ENCODE measurements around the gene C1QTNF5. TPM values are rescaled to one million over a fixed set of nuclear protein-coding genes. Genes with fewer than 3 reads are reported as not detected.

C1QTNF5 gene
- total and polyA plus RNA-seq, 9 donors, result 20.3 to 41.9 (median 35.1) TPM

- WGBS (ENCODE audit: insufficient coverage), result 95% methylated on average over 11 of the region's 11 CpGs
- Histone ChIP-seq H3K4me3 (ENCODE audit: low read length) (no peak overlapping the region), H3K9me3 (replicated peaks; ENCODE audit: control insufficient read depth, low read depth, low read length) (no peaks in the 10 kb centered on the region), H3K27me3 (ENCODE audit: control insufficient read depth, insufficient read depth, low read length) (no peaks in the 10 kb centered on the region), H3K27ac (ENCODE audit: low read length) (no peak overlapping the region), H3K4me1 (ENCODE audit: control insufficient read depth, insufficient read depth, low read length) (peaks cover 13% of the 10 kb centered on the region), H3K36me3 (ENCODE audit: control insufficient read depth, insufficient read depth, low read length) (peaks cover 86% of the 10 kb centered on the region)
- DNase-seq, result no peak
Observed at GRCh38 chr11:119309411-119309810, 31.3 kb downstream of the C1QTNF5 start.

- Histone ChIP-seq H3K36me3 (ENCODE audit: control insufficient read depth, insufficient read depth, low read length) (peaks cover 82% of the 10 kb centered on the region), H3K27me3 (ENCODE audit: control insufficient read depth, insufficient read depth, low read length) (no peaks in the 10 kb centered on the region), H3K4me1 (ENCODE audit: control insufficient read depth, insufficient read depth, low read length) (peaks cover 15% of the 10 kb centered on the region), H3K9me3 (replicated peaks; ENCODE audit: control insufficient read depth, low read depth, low read length) (no peaks in the 10 kb centered on the region), H3K4me3 (ENCODE audit: low read length) (no peak overlapping the region), H3K27ac (ENCODE audit: low read length) (no peak overlapping the region)
- WGBS (ENCODE audit: insufficient coverage), result 71% methylated on average over 4 of the region's 5 CpGs
- peak; percentile 6 for DNase-seq
Observed at GRCh38 chr11:119307974-119308373, 32.7 kb downstream of the C1QTNF5 start.

- Histone ChIP-seq H3K4me3 (ENCODE audit: low read length) (no peak overlapping the region), H3K4me1 (ENCODE audit: control insufficient read depth, insufficient read depth, low read length) (peaks cover 13% of the 10 kb centered on the region), H3K27ac (ENCODE audit: low read length) (no peak overlapping the region), H3K9me3 (replicated peaks; ENCODE audit: control insufficient read depth, low read depth, low read length) (no peaks in the 10 kb centered on the region), H3K36me3 (ENCODE audit: control insufficient read depth, insufficient read depth, low read length) (peaks cover 79% of the 10 kb centered on the region), H3K27me3 (ENCODE audit: control insufficient read depth, insufficient read depth, low read length) (no peaks in the 10 kb centered on the region)
- WGBS (ENCODE audit: insufficient coverage), result no CpG with 5 or more reads among the region's 1 CpG
- DNase-seq, result no peak
Observed at GRCh38 chr11:119307219-119307618, 33.5 kb downstream of the C1QTNF5 start.

- Histone ChIP-seq H3K27me3 (ENCODE audit: control insufficient read depth, insufficient read depth, low read length) (no peaks in the 10 kb centered on the region), H3K9me3 (replicated peaks; ENCODE audit: control insufficient read depth, low read depth, low read length) (no peaks in the 10 kb centered on the region), H3K4me1 (ENCODE audit: control insufficient read depth, insufficient read depth, low read length) (peaks cover 18% of the 10 kb centered on the region), H3K36me3 (ENCODE audit: control insufficient read depth, insufficient read depth, low read length) (peaks cover 77% of the 10 kb centered on the region), H3K27ac (ENCODE audit: low read length) (peak overlapping the region; percentile 51), H3K4me3 (ENCODE audit: low read length) (no peak overlapping the region)
- peak; percentile 32 for DNase-seq
- WGBS (ENCODE audit: insufficient coverage), result 75% methylated on average over 2 of the region's 5 CpGs
Observed at GRCh38 chr11:119306373-119306890, 34.3 kb downstream of the C1QTNF5 start.

GRCh38 chr11:119305556-119306372 lies 34.9 kb downstream of the C1QTNF5 start:
- no peaks in the 10 kb centered on the region for H3K9me3 ChIP-seq (replicated peaks; ENCODE audit: control insufficient read depth, low read depth, low read length)
- peaks cover 74% of the 10 kb centered on the region for H3K36me3 ChIP-seq (ENCODE audit: control insufficient read depth, insufficient read depth, low read length)
- peaks cover 22% of the 10 kb centered on the region for H3K4me1 ChIP-seq (ENCODE audit: control insufficient read depth, insufficient read depth, low read length)
- H3K27ac ChIP-seq (ENCODE audit: low read length), result peak overlapping the region; percentile 51
- no peak overlapping the region for H3K4me3 ChIP-seq (ENCODE audit: low read length)
- WGBS (ENCODE audit: insufficient coverage), result 93% methylated on average over 6 of the region's 7 CpGs
- DNase-seq, result no peak
- H3K27me3 ChIP-seq (ENCODE audit: control insufficient read depth, insufficient read depth, low read length), result no peaks in the 10 kb centered on the region

- H3K4me1 ChIP-seq (ENCODE audit: control insufficient read depth, insufficient read depth, low read length), result peaks cover 36% of the 10 kb centered on the region
- H3K27me3 ChIP-seq (ENCODE audit: control insufficient read depth, insufficient read depth, low read length), result no peaks in the 10 kb centered on the region
- no peak overlapping the region for H3K27ac ChIP-seq (ENCODE audit: low read length)
- no peak overlapping the region for H3K4me3 ChIP-seq (ENCODE audit: low read length)
- peaks cover 69% of the 10 kb centered on the region for H3K36me3 ChIP-seq (ENCODE audit: control insufficient read depth, insufficient read depth, low read length)
- no CpG with 5 or more reads among the region's 5 CpGs for WGBS (ENCODE audit: insufficient coverage)
- DNase-seq, result no peak
- no peaks in the 10 kb centered on the region for H3K9me3 ChIP-seq (replicated peaks; ENCODE audit: control insufficient read depth, low read depth, low read length)
Observed at GRCh38 chr11:119303227-119303718, 37.4 kb downstream of the C1QTNF5 start.

GRCh38 chr11:119300198-119300964 lies 40.3 kb downstream of the C1QTNF5 start:
- H3K4me3 ChIP-seq (ENCODE audit: low read length), result no peak overlapping the region
- peak overlapping the region; percentile 62 for H3K27ac ChIP-seq (ENCODE audit: low read length)
- peaks cover 59% of the 10 kb centered on the region for H3K36me3 ChIP-seq (ENCODE audit: control insufficient read depth, insufficient read depth, low read length)
- no CpG with 5 or more reads among the region's 3 CpGs for WGBS (ENCODE audit: insufficient coverage)
- peaks cover 42% of the 10 kb centered on the region for H3K4me1 ChIP-seq (ENCODE audit: control insufficient read depth, insufficient read depth, low read length)
- no peaks in the 10 kb centered on the region for H3K27me3 ChIP-seq (ENCODE audit: control insufficient read depth, insufficient read depth, low read length)
- H3K9me3 ChIP-seq (replicated peaks; ENCODE audit: control insufficient read depth, low read depth, low read length), result no peaks in the 10 kb centered on the region
- DNase-seq, result no peak

GRCh38 chr11:119299416-119299815 lies 41.3 kb downstream of the C1QTNF5 start:
- WGBS (ENCODE audit: insufficient coverage), result 93% methylated on average over 7 of the region's 9 CpGs
- peaks cover 42% of the 10 kb centered on the region for H3K4me1 ChIP-seq (ENCODE audit: control insufficient read depth, insufficient read depth, low read length)
- H3K4me3 ChIP-seq (ENCODE audit: low read length), result no peak overlapping the region

GRCh38 chr11:119298726-119299125 lies 42.0 kb downstream of the C1QTNF5 start:
- Histone ChIP-seq H3K27ac (ENCODE audit: low read length) (peak overlapping the region; percentile 81), H3K4me1 (ENCODE audit: control insufficient read depth, insufficient read depth, low read length) (peaks cover 41% of the 10 kb centered on the region), H3K9me3 (replicated peaks; ENCODE audit: control insufficient read depth, low read depth, low read length) (no peaks in the 10 kb centered on the region), H3K36me3 (ENCODE audit: control insufficient read depth, insufficient read depth, low read length) (peaks cover 50% of the 10 kb centered on the region), H3K4me3 (ENCODE audit: low read length) (no peak overlapping the region), H3K27me3 (ENCODE audit: control insufficient read depth, insufficient read depth, low read length) (no peaks in the 10 kb centered on the region)
- 83% methylated on average over 1 of the region's 2 CpGs for WGBS (ENCODE audit: insufficient coverage)
- DNase-seq, result peak; percentile 93

More at GRCh38 chr11:119299416-119299815, 41.3 kb downstream of the C1QTNF5 start:
- no peak for DNase-seq
- H3K27me3 ChIP-seq (ENCODE audit: control insufficient read depth, insufficient read depth, low read length), result no peaks in the 10 kb centered on the region
- H3K9me3 ChIP-seq (replicated peaks; ENCODE audit: control insufficient read depth, low read depth, low read length), result no peaks in the 10 kb centered on the region
- peaks cover 54% of the 10 kb centered on the region for H3K36me3 ChIP-seq (ENCODE audit: control insufficient read depth, insufficient read depth, low read length)
- H3K27ac ChIP-seq (ENCODE audit: low read length), result peak overlapping the region; percentile 62

- no peaks in the 10 kb centered on the region for H3K27me3 ChIP-seq (ENCODE audit: control insufficient read depth, insufficient read depth, low read length)
- H3K27ac ChIP-seq (ENCODE audit: low read length), result peak overlapping the region; percentile 81
- H3K4me1 ChIP-seq (ENCODE audit: control insufficient read depth, insufficient read depth, low read length), result peaks cover 40% of the 10 kb centered on the region
- H3K36me3 ChIP-seq (ENCODE audit: control insufficient read depth, insufficient read depth, low read length), result peaks cover 51% of the 10 kb centered on the region
- H3K4me3 ChIP-seq (ENCODE audit: low read length), result no peak overlapping the region
- DNase-seq, result no peak
- no peaks in the 10 kb centered on the region for H3K9me3 ChIP-seq (replicated peaks; ENCODE audit: control insufficient read depth, low read depth, low read length)
- no CpG with 5 or more reads among the region's 3 CpGs for WGBS (ENCODE audit: insufficient coverage)
Observed at GRCh38 chr11:119297938-119298337, 42.7 kb downstream of the C1QTNF5 start.
